Measurements from ENCODE around the gene MPST. TPM values are rescaled to one million over a fixed set of nuclear protein-coding genes. Genes with fewer than 3 reads are reported as not detected.

MPST gene
- total and polyA plus RNA-seq, 2 donors (not counting 1 experiment from before 2014, with no cell fraction given): 14.8 to 51.5 TPM

DNA sequence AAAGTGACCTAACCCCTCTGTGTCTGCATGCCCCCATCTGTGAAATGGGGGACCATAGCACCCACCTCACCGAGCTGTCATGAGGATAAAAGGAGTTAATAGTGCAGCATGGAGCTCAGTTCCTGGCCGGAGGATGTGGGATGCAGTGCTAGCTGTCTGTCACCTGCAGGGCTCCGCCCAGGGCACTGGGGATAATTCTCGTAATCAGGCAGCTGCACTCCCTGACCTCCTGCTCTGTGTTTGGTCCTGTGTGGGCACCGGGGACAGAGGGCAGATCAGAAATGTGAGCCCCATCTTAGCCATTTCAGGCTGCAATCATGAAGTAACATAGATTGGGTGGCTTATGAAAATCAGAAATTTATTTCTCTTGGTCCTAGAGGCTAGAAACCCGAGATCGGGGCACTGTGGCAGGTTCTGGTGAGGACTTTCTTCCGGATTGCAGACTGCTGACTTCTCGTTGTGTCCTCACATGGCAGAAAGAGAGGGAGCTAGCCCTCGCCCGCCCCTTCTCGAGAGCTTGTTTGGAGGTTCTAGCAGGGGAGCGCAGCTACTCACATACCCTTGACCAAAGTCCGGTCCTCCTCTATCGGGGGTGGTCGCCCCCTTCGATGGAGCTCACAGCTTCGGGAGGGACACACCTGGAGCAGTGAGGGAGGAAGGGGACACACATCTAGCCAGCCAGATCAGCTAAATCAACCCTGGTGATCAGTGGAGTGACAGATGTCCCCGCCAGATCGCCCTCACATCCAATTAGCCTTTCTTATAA is 35.2 kb downstream of the MPST start:
- Histone ChIP-seq H3K79me2 (ENCODE audit: control insufficient read depth, insufficient read depth, low read length) (no peaks in the 10 kb centered on the region), H3K27me3 (ENCODE audit: control insufficient read depth, insufficient read depth, low read length) (no peaks in the 10 kb centered on the region), H2AFZ (ENCODE audit: low read length) (no peak overlapping the region), H3K4me1 (ENCODE audit: control insufficient read depth, extremely low read depth, insufficient read depth, low read length) (peaks cover 4% of the 10 kb centered on the region), H3K4me2 (ENCODE audit: extremely low read depth, insufficient read depth, low read length) (no peak overlapping the region), H3K9ac (ENCODE audit: insufficient read depth, low read length) (no peak overlapping the region), H3K4me3 (replicated peaks in 1 of 4; ENCODE audit: control extremely low read depth in 1 of 4, insufficient read depth in 1 of 4, low read depth in 3 of 4, low read length in 4 of 4) (no peak overlapping the region), H4K20me1 (ENCODE audit: control insufficient read depth, extremely low read depth, insufficient read depth, low read length) (no peaks in the 10 kb centered on the region), H3K27ac (ENCODE audit: insufficient read depth, low read length) (no peak overlapping the region), H3K36me3 (ENCODE audit: control insufficient read depth, insufficient read depth, low read length) (peaks cover 2% of the 10 kb centered on the region), H3K9me3 (ENCODE audit: control insufficient read depth, insufficient read depth, low read depth, low read length) (no peaks in the 10 kb centered on the region)
- TF ChIP-seq EZH2 (IDR thresholded peaks at IDR 0.05; ENCODE audit: low read length, missing control alignments): no peak
- TF ChIP-seq, protein P1, sequence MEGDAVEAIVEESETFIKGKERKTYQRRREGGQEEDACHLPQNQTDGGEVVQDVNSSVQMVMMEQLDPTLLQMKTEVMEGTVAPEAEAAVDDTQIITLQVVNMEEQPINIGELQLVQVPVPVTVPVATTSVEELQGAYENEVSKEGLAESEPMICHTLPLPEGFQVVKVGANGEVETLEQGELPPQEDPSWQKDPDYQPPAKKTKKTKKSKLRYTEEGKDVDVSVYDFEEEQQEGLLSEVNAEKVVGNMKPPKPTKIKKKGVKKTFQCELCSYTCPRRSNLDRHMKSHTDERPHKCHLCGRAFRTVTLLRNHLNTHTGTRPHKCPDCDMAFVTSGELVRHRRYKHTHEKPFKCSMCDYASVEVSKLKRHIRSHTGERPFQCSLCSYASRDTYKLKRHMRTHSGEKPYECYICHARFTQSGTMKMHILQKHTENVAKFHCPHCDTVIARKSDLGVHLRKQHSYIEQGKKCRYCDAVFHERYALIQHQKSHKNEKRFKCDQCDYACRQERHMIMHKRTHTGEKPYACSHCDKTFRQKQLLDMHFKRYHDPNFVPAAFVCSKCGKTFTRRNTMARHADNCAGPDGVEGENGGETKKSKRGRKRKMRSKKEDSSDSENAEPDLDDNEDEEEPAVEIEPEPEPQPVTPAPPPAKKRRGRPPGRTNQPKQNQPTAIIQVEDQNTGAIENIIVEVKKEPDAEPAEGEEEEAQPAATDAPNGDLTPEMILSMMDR (conservative IDR thresholded peaks at IDR 0.05 in 1 of 2, IDR thresholded peaks at IDR 0.05 in 1 of 2; ENCODE audit: low read depth in 1 of 2, low read length in 2 of 2): no peak
- DNase-seq (ENCODE audit: low read depth in 2 of 2): no peak

DNA sequence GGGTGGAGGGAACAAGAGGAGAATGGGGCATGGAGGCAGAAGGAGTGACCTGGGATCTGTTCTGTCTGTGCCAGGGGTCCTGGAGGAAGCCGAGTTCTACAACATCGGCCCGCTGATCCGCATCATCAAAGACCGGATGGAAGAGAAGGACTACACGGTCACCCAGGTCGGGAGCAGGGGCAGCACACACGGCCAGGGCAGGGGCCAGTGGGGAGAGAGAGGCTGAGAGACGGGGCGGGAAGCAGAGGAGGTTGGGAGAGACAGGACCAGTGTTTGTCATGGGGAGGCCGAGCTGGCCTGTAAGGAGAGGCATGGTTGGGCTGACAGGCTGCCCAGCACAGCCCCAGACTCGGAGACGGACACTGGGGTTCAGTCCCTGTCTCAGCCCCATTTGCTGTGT is 36.7 kb downstream of the MPST start:
- Histone ChIP-seq H3K9ac (ENCODE audit: insufficient read depth, low read length) (no peak overlapping the region), H3K36me3 (ENCODE audit: control insufficient read depth, insufficient read depth, low read length) (peaks cover 2% of the 10 kb centered on the region), H3K79me2 (ENCODE audit: control insufficient read depth, insufficient read depth, low read length) (no peaks in the 10 kb centered on the region), H4K20me1 (ENCODE audit: control insufficient read depth, extremely low read depth, insufficient read depth, low read length) (no peaks in the 10 kb centered on the region), H3K4me3 (replicated peaks in 1 of 4; ENCODE audit: control extremely low read depth in 1 of 4, insufficient read depth in 1 of 4, low read depth in 3 of 4, low read length in 4 of 4) (no peak overlapping the region), H3K27me3 (ENCODE audit: control insufficient read depth, insufficient read depth, low read length) (no peaks in the 10 kb centered on the region), H3K4me2 (ENCODE audit: extremely low read depth, insufficient read depth, low read length) (no peak overlapping the region), H3K4me1 (ENCODE audit: control insufficient read depth, extremely low read depth, insufficient read depth, low read length) (peaks cover 4% of the 10 kb centered on the region), H3K27ac (ENCODE audit: insufficient read depth, low read length) (no peak overlapping the region), H2AFZ (ENCODE audit: low read length) (no peak overlapping the region), H3K9me3 (ENCODE audit: control insufficient read depth, insufficient read depth, low read depth, low read length) (no peaks in the 10 kb centered on the region)
- TF ChIP-seq, protein P1 (conservative IDR thresholded peaks at IDR 0.05 in 1 of 2, IDR thresholded peaks at IDR 0.05 in 1 of 2; ENCODE audit: low read depth in 1 of 2, low read length in 2 of 2): no peak
- TF ChIP-seq EZH2 (IDR thresholded peaks at IDR 0.05; ENCODE audit: low read length, missing control alignments): no peak
- no peak for DNase-seq (ENCODE audit: low read depth in 2 of 2)

DNA sequence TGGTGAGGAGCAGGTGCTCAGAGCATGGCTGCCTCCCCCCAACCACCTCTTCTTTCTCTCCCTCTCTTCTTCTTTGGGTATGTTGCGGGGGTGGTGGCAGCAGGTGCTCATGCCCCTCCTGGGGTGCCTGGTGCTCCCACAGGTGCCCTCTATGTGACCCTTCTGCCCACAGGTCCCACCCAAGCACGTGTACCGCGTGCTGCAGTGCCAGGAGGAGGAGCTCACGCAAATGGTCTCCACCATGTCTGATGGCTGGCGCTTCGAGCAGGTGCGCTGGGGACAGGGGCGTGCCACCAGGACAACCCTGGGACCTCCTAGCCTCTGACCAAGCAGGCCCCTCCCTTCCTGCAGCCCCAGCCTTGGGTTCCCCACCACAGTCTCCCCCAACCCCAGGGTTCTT is 37.7 kb downstream of the MPST start:
- Histone ChIP-seq H3K4me3 (replicated peaks in 1 of 4; ENCODE audit: control extremely low read depth in 1 of 4, insufficient read depth in 1 of 4, low read depth in 3 of 4, low read length in 4 of 4) (no peak overlapping the region), H3K36me3 (ENCODE audit: control insufficient read depth, insufficient read depth, low read length) (peaks cover 2% of the 10 kb centered on the region), H2AFZ (ENCODE audit: low read length) (no peak overlapping the region), H3K27ac (ENCODE audit: insufficient read depth, low read length) (no peak overlapping the region), H3K27me3 (ENCODE audit: control insufficient read depth, insufficient read depth, low read length) (no peaks in the 10 kb centered on the region), H3K9me3 (ENCODE audit: control insufficient read depth, insufficient read depth, low read depth, low read length) (no peaks in the 10 kb centered on the region), H3K79me2 (ENCODE audit: control insufficient read depth, insufficient read depth, low read length) (no peaks in the 10 kb centered on the region), H3K4me2 (ENCODE audit: extremely low read depth, insufficient read depth, low read length) (no peak overlapping the region), H3K9ac (ENCODE audit: insufficient read depth, low read length) (no peak overlapping the region), H3K4me1 (ENCODE audit: control insufficient read depth, extremely low read depth, insufficient read depth, low read length) (peaks cover 4% of the 10 kb centered on the region), H4K20me1 (ENCODE audit: control insufficient read depth, extremely low read depth, insufficient read depth, low read length) (no peaks in the 10 kb centered on the region)
- no peak for DNase-seq (ENCODE audit: low read depth in 2 of 2)
- TF ChIP-seq, protein P1 (conservative IDR thresholded peaks at IDR 0.05 in 1 of 2, IDR thresholded peaks at IDR 0.05 in 1 of 2; ENCODE audit: low read depth in 1 of 2, low read length in 2 of 2): no peak
- no peak for TF ChIP-seq EZH2 (IDR thresholded peaks at IDR 0.05; ENCODE audit: low read length, missing control alignments)

Measured in fibroblast of lung (primary cell).